ENCODE results near the gene EPB41L4A.
A peak's percentile ranks its signal among the peaks of the same experiment; 100 is the strongest.

Gene EPB41L4A

GRCh38 chr5:112123086-112123485 lies 296.0 kb downstream of the EPB41L4A start:
- no peak overlapping the region for H3K4me3 ChIP-seq (ENCODE audit: control insufficient read depth, low read depth, low read length)
- TF ChIP-seq, protein P1, sequence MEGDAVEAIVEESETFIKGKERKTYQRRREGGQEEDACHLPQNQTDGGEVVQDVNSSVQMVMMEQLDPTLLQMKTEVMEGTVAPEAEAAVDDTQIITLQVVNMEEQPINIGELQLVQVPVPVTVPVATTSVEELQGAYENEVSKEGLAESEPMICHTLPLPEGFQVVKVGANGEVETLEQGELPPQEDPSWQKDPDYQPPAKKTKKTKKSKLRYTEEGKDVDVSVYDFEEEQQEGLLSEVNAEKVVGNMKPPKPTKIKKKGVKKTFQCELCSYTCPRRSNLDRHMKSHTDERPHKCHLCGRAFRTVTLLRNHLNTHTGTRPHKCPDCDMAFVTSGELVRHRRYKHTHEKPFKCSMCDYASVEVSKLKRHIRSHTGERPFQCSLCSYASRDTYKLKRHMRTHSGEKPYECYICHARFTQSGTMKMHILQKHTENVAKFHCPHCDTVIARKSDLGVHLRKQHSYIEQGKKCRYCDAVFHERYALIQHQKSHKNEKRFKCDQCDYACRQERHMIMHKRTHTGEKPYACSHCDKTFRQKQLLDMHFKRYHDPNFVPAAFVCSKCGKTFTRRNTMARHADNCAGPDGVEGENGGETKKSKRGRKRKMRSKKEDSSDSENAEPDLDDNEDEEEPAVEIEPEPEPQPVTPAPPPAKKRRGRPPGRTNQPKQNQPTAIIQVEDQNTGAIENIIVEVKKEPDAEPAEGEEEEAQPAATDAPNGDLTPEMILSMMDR (conservative IDR thresholded peaks at IDR 0.05; ENCODE audit: control insufficient read depth, insufficient read depth, low read depth, low read length): no peak
- DNase-seq (ENCODE audit: low read depth): no peak

DNA sequence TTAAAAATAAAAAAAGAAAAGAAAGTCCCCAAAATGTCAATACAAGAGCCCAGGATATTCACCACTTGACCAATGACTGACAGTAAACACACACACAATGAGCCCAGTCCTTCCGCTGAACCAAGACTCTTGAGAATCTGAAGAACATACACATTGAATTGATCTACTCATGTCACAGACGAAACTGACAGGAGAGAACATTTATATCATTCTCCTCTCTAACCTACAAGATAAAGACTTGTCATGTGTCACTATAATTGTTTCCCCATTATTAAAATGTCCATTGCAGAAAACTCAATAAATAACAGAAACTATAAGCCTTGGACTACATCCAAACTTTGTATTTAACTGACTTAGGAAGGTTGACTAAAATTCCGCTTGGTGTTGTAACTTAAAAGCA lies 296.7 kb downstream of the EPB41L4A start:
- TF ChIP-seq, protein P1 (conservative IDR thresholded peaks at IDR 0.05; ENCODE audit: control insufficient read depth, insufficient read depth, low read depth, low read length): no peak
- H3K4me3 ChIP-seq (ENCODE audit: control insufficient read depth, low read depth, low read length): no peak overlapping the region
- no peak for DNase-seq (ENCODE audit: low read depth)

GRCh38 chr5:112121258-112121657 lies 297.8 kb downstream of the EPB41L4A start:
- no peak overlapping the region for H3K4me3 ChIP-seq (ENCODE audit: control insufficient read depth, low read depth, low read length)
- peak; percentile 26 for DNase-seq (ENCODE audit: low read depth)
- TF ChIP-seq, protein P1 (conservative IDR thresholded peaks at IDR 0.05; ENCODE audit: control insufficient read depth, insufficient read depth, low read depth, low read length): no peak

DNA sequence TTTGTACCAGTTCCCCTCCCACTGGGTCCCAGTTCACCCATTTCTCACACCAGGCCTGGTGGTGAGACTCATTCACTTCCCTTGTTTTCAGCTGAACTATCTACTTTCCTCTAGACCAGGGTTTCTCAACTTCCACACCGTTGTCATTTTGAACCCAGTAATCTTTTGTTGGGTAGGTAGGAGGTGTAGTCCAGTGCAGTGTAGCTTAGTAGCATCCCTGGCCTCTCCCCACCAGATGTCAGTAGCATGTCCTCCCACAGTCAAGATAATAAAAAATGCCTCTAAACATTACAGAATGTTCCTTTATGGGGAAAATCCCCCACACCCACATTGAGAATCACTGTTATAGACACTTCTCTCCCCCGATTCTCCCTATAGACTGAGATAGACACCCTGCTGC lies 299.1 kb downstream of the EPB41L4A start:
- no peak for DNase-seq (ENCODE audit: low read depth)
- TF ChIP-seq, protein P1 (conservative IDR thresholded peaks at IDR 0.05; ENCODE audit: control insufficient read depth, insufficient read depth, low read depth, low read length): no peak
- no peak overlapping the region for H3K4me3 ChIP-seq (ENCODE audit: control insufficient read depth, low read depth, low read length)

GRCh38 chr5:112119508-112119907 lies 299.6 kb downstream of the EPB41L4A start:
- TF ChIP-seq, protein P1 (conservative IDR thresholded peaks at IDR 0.05; ENCODE audit: control insufficient read depth, insufficient read depth, low read depth, low read length): no peak
- no peak for DNase-seq (ENCODE audit: low read depth)
- H3K4me3 ChIP-seq (ENCODE audit: control insufficient read depth, low read depth, low read length): no peak overlapping the region

DNA sequence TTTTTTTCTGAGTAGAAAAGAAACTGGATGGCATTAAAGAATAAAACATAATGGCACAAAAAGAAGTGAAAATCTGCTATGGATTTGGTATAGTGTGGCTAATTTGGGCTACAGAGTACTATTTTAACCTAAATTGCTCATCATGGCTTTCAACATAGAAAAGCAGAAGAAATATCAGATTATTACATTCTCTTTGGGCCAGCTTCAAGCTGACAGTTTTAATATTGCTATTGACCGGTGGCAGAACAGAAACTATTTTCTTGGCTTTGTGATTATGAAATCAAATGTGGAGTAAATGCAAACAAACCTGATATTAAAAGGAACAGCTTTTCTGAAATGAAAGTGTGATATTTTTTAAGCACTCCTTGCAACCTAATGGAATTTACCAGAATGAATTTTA lies 301.5 kb downstream of the EPB41L4A start:
- TF ChIP-seq, protein P1 (conservative IDR thresholded peaks at IDR 0.05; ENCODE audit: control insufficient read depth, insufficient read depth, low read depth, low read length): no peak
- no peak for DNase-seq (ENCODE audit: low read depth)
- H3K4me3 ChIP-seq (ENCODE audit: control insufficient read depth, low read depth, low read length): no peak overlapping the region

GRCh38 chr5:112116371-112116770 lies 302.7 kb downstream of the EPB41L4A start:
- DNase-seq (ENCODE audit: low read depth): no peak
- TF ChIP-seq, protein P1 (conservative IDR thresholded peaks at IDR 0.05; ENCODE audit: control insufficient read depth, insufficient read depth, low read depth, low read length): no peak
- no peak overlapping the region for H3K4me3 ChIP-seq (ENCODE audit: control insufficient read depth, low read depth, low read length)
